ENCODE measurements around the gene CDCA4.

Gene CDCA4

GRCh38 chr14:105023791-105024480, 3.1 kb upstream of the CDCA4 start:
- H3K27ac ChIP-seq (ENCODE audit: low read length, poor library complexity, severe bottlenecking), result peak overlapping the region; percentile 100
- no peak overlapping the region for H2AFZ ChIP-seq (ENCODE audit: low read depth, low read length)
- peak overlapping the region; percentile 94 for H2AK5ac ChIP-seq (ENCODE audit: low read length, severe bottlenecking)
- peak overlapping the region; percentile 48 to 89 for H3K18ac ChIP-seq (ENCODE audit: low read depth in 1 of 2, low read length in 2 of 2)
- H3K4me1 ChIP-seq (ENCODE audit: control insufficient read depth, insufficient read depth, low read depth, low read length), result peaks cover 20% of the 10 kb centered on the region
- no peaks in the 10 kb centered on the region for H3K9me3 ChIP-seq (ENCODE audit: control insufficient read depth, low read length)
- H4K91ac ChIP-seq (ENCODE audit: low read length), result peak overlapping the region; percentile 50
- no peaks in the 10 kb centered on the region for H3K27me3 ChIP-seq (ENCODE audit: control insufficient read depth in 1 of 2, insufficient read depth in 1 of 2, low read length in 2 of 2)
- peak overlapping the region in 1 of 2 experiments; percentile 94 for H3K4ac ChIP-seq (ENCODE audit: low read depth in 1 of 2, low read length in 2 of 2)
- no peak overlapping the region for H3K23ac ChIP-seq (ENCODE audit: low read length in 2 of 2)
- no peak overlapping the region for H3K4me3 ChIP-seq (ENCODE audit: insufficient read depth in 1 of 2, low read depth in 1 of 2, low read length in 2 of 2)
- H3K79me1 ChIP-seq (replicated peaks; ENCODE audit: low read length, poor library complexity, severe bottlenecking), result no peaks in the 10 kb centered on the region
- WGBS, result 77% methylated on average over 3 of the region's 4 CpGs
- no peak overlapping the region for H2BK15ac ChIP-seq (ENCODE audit: low read depth, poor library complexity, severe bottlenecking)
- H4K8ac ChIP-seq (ENCODE audit: low read length), result no peak overlapping the region
- H3K36me3 ChIP-seq (ENCODE audit: control insufficient read depth in 1 of 2, insufficient read depth in 2 of 2, low read depth in 1 of 2, low read length in 2 of 2), result no peaks in the 10 kb centered on the region
- H2BK120ac ChIP-seq (ENCODE audit: low read depth, low read length), result peak overlapping the region; percentile 85
- H3K4me2 ChIP-seq (ENCODE audit: low read length, poor library complexity, severe bottlenecking), result peak overlapping the region; percentile 22
- H3K14ac ChIP-seq (ENCODE audit: low read length in 2 of 2), result no peak overlapping the region
- DNase-seq, result peak; percentile 62
- H3K9ac ChIP-seq (ENCODE audit: low read length), result peak overlapping the region; percentile 63
- H2BK5ac ChIP-seq (ENCODE audit: low read depth, low read length, poor library complexity, severe bottlenecking), result peak overlapping the region; percentile 94
- H2BK12ac ChIP-seq (ENCODE audit: low read length in 2 of 2), result no peak overlapping the region

- no peak overlapping the region for H2BK15ac ChIP-seq (ENCODE audit: low read depth, poor library complexity, severe bottlenecking)
- no peak overlapping the region for H3K4ac ChIP-seq (ENCODE audit: low read depth in 1 of 2, low read length in 2 of 2)
- H3K36me3 ChIP-seq (ENCODE audit: control insufficient read depth in 1 of 2, insufficient read depth in 2 of 2, low read depth in 1 of 2, low read length in 2 of 2), result no peaks in the 10 kb centered on the region
- no peak overlapping the region for H4K8ac ChIP-seq (ENCODE audit: low read length)
- H3K23ac ChIP-seq (ENCODE audit: low read length in 2 of 2), result no peak overlapping the region
- H2AFZ ChIP-seq (ENCODE audit: low read depth, low read length), result no peak overlapping the region
- 92% methylated on average over 8 of the region's 11 CpGs for WGBS
- H3K4me3 ChIP-seq (ENCODE audit: insufficient read depth in 1 of 2, low read depth in 1 of 2, low read length in 2 of 2), result no peak overlapping the region
- H2BK5ac ChIP-seq (ENCODE audit: low read depth, low read length, poor library complexity, severe bottlenecking), result peak overlapping the region; percentile 19
- H3K9ac ChIP-seq (ENCODE audit: low read length), result peak overlapping the region; percentile 3
- H3K4me1 ChIP-seq (ENCODE audit: control insufficient read depth, insufficient read depth, low read depth, low read length), result peaks cover 25% of the 10 kb centered on the region
- no peak for DNase-seq
- no peaks in the 10 kb centered on the region for H3K27me3 ChIP-seq (ENCODE audit: control insufficient read depth in 1 of 2, insufficient read depth in 1 of 2, low read length in 2 of 2)
- H3K79me1 ChIP-seq (replicated peaks; ENCODE audit: low read length, poor library complexity, severe bottlenecking), result no peaks in the 10 kb centered on the region
- no peak overlapping the region for H3K18ac ChIP-seq (ENCODE audit: low read depth in 1 of 2, low read length in 2 of 2)
- peak overlapping the region; percentile 100 for H3K27ac ChIP-seq (ENCODE audit: low read length, poor library complexity, severe bottlenecking)
- H3K14ac ChIP-seq (ENCODE audit: low read length in 2 of 2), result no peak overlapping the region
- no peak overlapping the region for H2BK120ac ChIP-seq (ENCODE audit: low read depth, low read length)
- H3K4me2 ChIP-seq (ENCODE audit: low read length, poor library complexity, severe bottlenecking), result no peak overlapping the region
- peak overlapping the region; percentile 84 for H2AK5ac ChIP-seq (ENCODE audit: low read length, severe bottlenecking)
- no peak overlapping the region for H2BK12ac ChIP-seq (ENCODE audit: low read length in 2 of 2)
- H4K91ac ChIP-seq (ENCODE audit: low read length), result no peak overlapping the region
- no peaks in the 10 kb centered on the region for H3K9me3 ChIP-seq (ENCODE audit: control insufficient read depth, low read length)
These were observed 2.3 kb upstream of the CDCA4 start for GRCh38 chr14:105023144-105023543.

GRCh38 chr14:105022276-105022670, 1.4 kb upstream of the CDCA4 start:
- Histone ChIP-seq H2BK5ac (ENCODE audit: low read depth, low read length, poor library complexity, severe bottlenecking) (no peak overlapping the region), H3K36me3 (ENCODE audit: control insufficient read depth in 1 of 2, insufficient read depth in 2 of 2, low read depth in 1 of 2, low read length in 2 of 2) (no peaks in the 10 kb centered on the region), H2BK15ac (ENCODE audit: low read depth, poor library complexity, severe bottlenecking) (no peak overlapping the region), H3K4me1 (ENCODE audit: control insufficient read depth, insufficient read depth, low read depth, low read length) (peaks cover 23% of the 10 kb centered on the region), H2BK120ac (ENCODE audit: low read depth, low read length) (no peak overlapping the region), H3K18ac (ENCODE audit: low read depth in 1 of 2, low read length in 2 of 2) (peak overlapping the region in 1 of 2 experiments; percentile 31), H2BK12ac (ENCODE audit: low read length in 2 of 2) (no peak overlapping the region), H2AK5ac (ENCODE audit: low read length, severe bottlenecking) (peak overlapping the region; percentile 39), H3K27me3 (ENCODE audit: control insufficient read depth in 1 of 2, insufficient read depth in 1 of 2, low read length in 2 of 2) (no peaks in the 10 kb centered on the region), H4K8ac (ENCODE audit: low read length) (no peak overlapping the region), H3K9me3 (ENCODE audit: control insufficient read depth, low read length) (no peaks in the 10 kb centered on the region), H3K79me1 (replicated peaks; ENCODE audit: low read length, poor library complexity, severe bottlenecking) (no peaks in the 10 kb centered on the region), H3K4ac (ENCODE audit: low read depth in 1 of 2, low read length in 2 of 2) (no peak overlapping the region), H3K9ac (ENCODE audit: low read length) (peak overlapping the region; percentile 98), H4K91ac (ENCODE audit: low read length) (no peak overlapping the region), H3K4me2 (ENCODE audit: low read length, poor library complexity, severe bottlenecking) (peak overlapping the region; percentile 87), H3K14ac (ENCODE audit: low read length in 2 of 2) (no peak overlapping the region), H2AFZ (ENCODE audit: low read depth, low read length) (no peak overlapping the region), H3K4me3 (ENCODE audit: insufficient read depth in 1 of 2, low read depth in 1 of 2, low read length in 2 of 2) (peak overlapping the region in 1 of 2 experiments; percentile 92), H3K27ac (ENCODE audit: low read length, poor library complexity, severe bottlenecking) (peak overlapping the region; percentile 100), H3K23ac (ENCODE audit: low read length in 2 of 2) (no peak overlapping the region)
- 83% methylated on average over 1 of the region's 2 CpGs for WGBS
- no peak for DNase-seq

GRCh38 chr14:105021656-105022275, 883 bp upstream of the CDCA4 start:
- no peak for DNase-seq
- Histone ChIP-seq H3K18ac (ENCODE audit: low read depth in 1 of 2, low read length in 2 of 2) (peak overlapping the region; percentile 31), H3K4ac (ENCODE audit: low read depth in 1 of 2, low read length in 2 of 2) (peak overlapping the region; percentile 57 to 77), H2BK5ac (ENCODE audit: low read depth, low read length, poor library complexity, severe bottlenecking) (peak overlapping the region; percentile 79), H4K91ac (ENCODE audit: low read length) (no peak overlapping the region), H2BK15ac (ENCODE audit: low read depth, poor library complexity, severe bottlenecking) (no peak overlapping the region), H3K27ac (ENCODE audit: low read length, poor library complexity, severe bottlenecking) (peak overlapping the region; percentile 100), H3K9ac (ENCODE audit: low read length) (peak overlapping the region; percentile 98), H4K8ac (ENCODE audit: low read length) (peak overlapping the region; percentile 82), H3K4me2 (ENCODE audit: low read length, poor library complexity, severe bottlenecking) (peak overlapping the region; percentile 87), H3K36me3 (ENCODE audit: control insufficient read depth in 1 of 2, insufficient read depth in 2 of 2, low read depth in 1 of 2, low read length in 2 of 2) (no peaks in the 10 kb centered on the region), H2BK12ac (ENCODE audit: low read length in 2 of 2) (no peak overlapping the region), H3K23ac (ENCODE audit: low read length in 2 of 2) (peak overlapping the region in 1 of 2 experiments; percentile 10), H3K4me1 (ENCODE audit: control insufficient read depth, insufficient read depth, low read depth, low read length) (peaks cover 23% of the 10 kb centered on the region), H3K14ac (ENCODE audit: low read length in 2 of 2) (no peak overlapping the region), H2AK5ac (ENCODE audit: low read length, severe bottlenecking) (peak overlapping the region; percentile 91), H3K4me3 (ENCODE audit: insufficient read depth in 1 of 2, low read depth in 1 of 2, low read length in 2 of 2) (peak overlapping the region; percentile 63 to 92), H3K27me3 (ENCODE audit: control insufficient read depth in 1 of 2, insufficient read depth in 1 of 2, low read length in 2 of 2) (no peaks in the 10 kb centered on the region), H2BK120ac (ENCODE audit: low read depth, low read length) (peak overlapping the region; percentile 71), H3K9me3 (ENCODE audit: control insufficient read depth, low read length) (no peaks in the 10 kb centered on the region), H3K79me1 (replicated peaks; ENCODE audit: low read length, poor library complexity, severe bottlenecking) (no peaks in the 10 kb centered on the region), H2AFZ (ENCODE audit: low read depth, low read length) (no peak overlapping the region)
- WGBS, result 14% methylated on average over 20 of the region's 20 CpGs

Data from mesenchymal stem cell (in vitro differentiated cells and primary cell).